HG02588 (cell line): ENCODE measurements around the gene EOLA2.
A peak's percentile ranks its signal among the peaks of the same experiment; 100 is the strongest.
"Not testable (repeated sequence)": the region's sequence is repeated elsewhere in the genome, so short reads cannot be mapped to it uniquely, and the experiment has no call there.

Experiments
- ATAC-seq: cut with Tn5 transposase; IDR thresholded peaks from one replicate; pipeline ENCODE4 v1.9.1; 2021; ENCODE audit warnings: mild to moderate bottlenecking, moderate library complexity; ENCODE audit not compliant: unreplicated experiment

EOLA2 gene

GRCh38 chrX:149938427-149938880 lies at the start of gene EOLA2:
EOLA2 (minus strand) TSS chrX:149938491; CDS start chrX:149933874, 4,617 bp downstream.
- ATAC-seq: peak; percentile 72

- no peak for ATAC-seq
Measured at GRCh38 chrX:149987613-149988012, 49.3 kb upstream of the EOLA2 start.

GRCh38 chrX:149984411-149984810 lies 46.1 kb upstream of the EOLA2 start:
- no peak for ATAC-seq

GRCh38 chrX:149982310-149982709 lies 44.0 kb upstream of the EOLA2 start:
- no peak for ATAC-seq

GRCh38 chrX:149979126-149979644 lies 40.9 kb upstream of the EOLA2 start:
- ATAC-seq: no peak

GRCh38 chrX:149962859-149963757 lies 24.8 kb upstream of the EOLA2 start:
- no peak for ATAC-seq

- no peak for ATAC-seq
Measured at GRCh38 chrX:149962010-149962409, 23.7 kb upstream of the EOLA2 start.

- ATAC-seq: no peak
Measured at GRCh38 chrX:149961572-149961971, 23.3 kb upstream of the EOLA2 start.

- no peak for ATAC-seq
Measured at GRCh38 chrX:149950681-149951080, 12.4 kb upstream of the EOLA2 start.

- no peak for ATAC-seq
Measured at GRCh38 chrX:149949743-149950436, 11.6 kb upstream of the EOLA2 start.

- ATAC-seq: no peak
Measured at GRCh38 chrX:149948016-149948415, 9.7 kb upstream of the EOLA2 start.

GRCh38 chrX:149946932-149947331 lies 8.6 kb upstream of the EOLA2 start:
- ATAC-seq: not testable (repeated sequence)

- not testable (repeated sequence) for ATAC-seq
Measured at GRCh38 chrX:149945820-149946219, 7.5 kb upstream of the EOLA2 start.

GRCh38 chrX:149945087-149945670 lies 6.9 kb upstream of the EOLA2 start:
- ATAC-seq: not testable (repeated sequence)

GRCh38 chrX:149940674-149941024 lies 2.4 kb upstream of the EOLA2 start:
- not testable (repeated sequence) for ATAC-seq

GRCh38 chrX:149939905-149940673 lies 1.8 kb upstream of the EOLA2 start:
- ATAC-seq: peak; percentile 38

- peak; percentile 9 for ATAC-seq
Measured at GRCh38 chrX:149939655-149939904, 1.3 kb upstream of the EOLA2 start.

- ATAC-seq: no peak
Measured at GRCh38 chrX:149938881-149939654, 777 bp upstream of the EOLA2 start.

GRCh38 chrX:149937871-149938426 lies 342 bp downstream of the EOLA2 start:
- peak; percentile 1 for ATAC-seq

GRCh38 chrX:149937328-149937727 lies 963 bp downstream of the EOLA2 start:
- not testable (repeated sequence) for ATAC-seq
